PC-9 (cell line): Measurements from ENCODE around the gene CDC42.

Experiments
- CTCF ChIP-seq: fragments of 200-600 bp; sonication (generic); conservative IDR thresholded peaks from 2 replicates; pipeline ENCODE4 v1.6.1; 2017; ENCODE audit warnings: mixed run types, antibody characterized with exemption, mild to moderate bottlenecking, moderate library complexity
- EZH2 ChIP-seq: fragments of 200-600 bp; sonication (generic); IDR thresholded peaks from 2 replicates; pipeline ENCODE4 v1.8.0; 2017; ENCODE audit warnings: antibody characterized with exemption, low read depth

- TF ChIP-seq CTCF = no peak
- TF ChIP-seq EZH2 = no peak
These were observed 12.4 kb downstream of the CDC42 start for GRCh38 chr1:22064751-22065402.
